ENCODE measurements around the gene ASB13.

Gene ASB13

GRCh38 chr10:5666008-5666840 lies at the start of gene ASB13:
ASB13 (minus strand) TSS chr10:5666595; CDS start chr10:5666551, 44 bp downstream.
- no peak for DNase-seq

GRCh38 chr10:5711642-5712041 lies 45.2 kb upstream of the ASB13 start:
- DNase-seq = no peak

- DNase-seq = no peak
Measured at GRCh38 chr10:5710859-5711258, 44.5 kb upstream of the ASB13 start.

DNA sequence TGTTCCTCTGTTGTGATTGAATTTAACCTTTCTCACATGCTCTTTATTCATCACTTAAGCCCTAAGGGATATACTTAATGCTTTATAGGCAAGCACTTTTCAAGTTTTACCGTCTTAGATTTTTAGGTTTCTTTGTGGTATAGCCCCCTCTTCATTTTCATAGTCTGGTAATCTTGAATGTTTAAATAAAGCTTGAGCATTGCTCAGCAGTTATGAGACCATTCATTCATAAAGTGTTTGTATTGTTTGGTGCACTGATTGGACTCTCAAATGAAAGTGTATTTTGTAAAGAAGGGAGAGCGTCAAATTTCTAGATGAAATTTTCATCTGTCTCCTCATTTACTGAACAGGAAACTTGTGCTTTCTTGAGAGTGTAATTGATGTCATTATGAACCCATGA lies 43.5 kb upstream of the ASB13 start:
- no peak for DNase-seq

DNA sequence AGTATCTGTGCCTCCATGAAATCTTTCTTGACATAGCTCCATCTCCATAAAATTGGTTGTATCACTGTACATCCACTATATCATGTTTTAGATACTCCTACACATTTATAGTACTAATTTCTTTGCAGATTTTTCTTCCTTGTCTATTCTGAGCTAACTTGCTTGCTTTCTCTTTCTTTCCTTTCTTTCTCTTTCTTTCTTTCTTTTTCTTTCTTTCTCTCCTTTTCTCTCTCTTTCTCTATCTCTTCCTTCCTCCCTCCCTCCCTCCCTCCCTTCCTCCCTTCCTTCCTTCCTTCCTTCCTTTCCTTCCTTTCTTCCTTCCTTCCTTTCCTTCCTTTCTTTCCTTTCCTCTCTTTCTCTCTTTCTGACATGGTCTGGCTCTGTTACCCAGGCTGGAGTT lies 42.0 kb upstream of the ASB13 start:
- no peak for DNase-seq

- no peak for DNase-seq
Measured at GRCh38 chr10:5698062-5698461, 31.7 kb upstream of the ASB13 start.

- no peak for DNase-seq
Measured at GRCh38 chr10:5697342-5697741, 30.9 kb upstream of the ASB13 start.

GRCh38 chr10:5694573-5694972 lies 28.2 kb upstream of the ASB13 start:
- no peak for DNase-seq

- no peak for DNase-seq
Measured at GRCh38 chr10:5692461-5693358, 26.3 kb upstream of the ASB13 start.

- no peak for DNase-seq
Measured at GRCh38 chr10:5691786-5692185, 25.4 kb upstream of the ASB13 start.

DNA sequence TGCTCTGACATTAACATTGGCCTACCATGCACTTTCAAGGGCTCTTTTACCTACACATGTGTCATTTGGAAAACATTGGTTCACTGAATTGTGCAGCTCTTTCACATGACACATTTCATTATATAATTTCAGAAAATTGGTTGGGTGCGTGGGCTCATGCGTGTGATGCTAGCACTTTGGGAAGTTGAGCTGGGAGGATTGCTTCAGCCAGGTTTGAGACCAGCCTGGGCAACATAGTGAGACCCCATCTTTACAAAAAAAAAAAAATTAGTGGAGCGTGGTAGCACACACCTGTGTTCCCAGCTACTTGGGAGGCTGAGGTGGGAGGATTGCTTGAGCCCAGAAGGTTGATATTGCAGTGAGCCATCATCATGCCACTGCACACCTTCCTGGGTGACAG lies 22.2 kb upstream of the ASB13 start:
- no peak for DNase-seq

GRCh38 chr10:5685764-5686240 lies 19.4 kb upstream of the ASB13 start:
- no peak for DNase-seq

- DNase-seq = no peak
Measured at GRCh38 chr10:5684971-5685763, 18.8 kb upstream of the ASB13 start.

DNA sequence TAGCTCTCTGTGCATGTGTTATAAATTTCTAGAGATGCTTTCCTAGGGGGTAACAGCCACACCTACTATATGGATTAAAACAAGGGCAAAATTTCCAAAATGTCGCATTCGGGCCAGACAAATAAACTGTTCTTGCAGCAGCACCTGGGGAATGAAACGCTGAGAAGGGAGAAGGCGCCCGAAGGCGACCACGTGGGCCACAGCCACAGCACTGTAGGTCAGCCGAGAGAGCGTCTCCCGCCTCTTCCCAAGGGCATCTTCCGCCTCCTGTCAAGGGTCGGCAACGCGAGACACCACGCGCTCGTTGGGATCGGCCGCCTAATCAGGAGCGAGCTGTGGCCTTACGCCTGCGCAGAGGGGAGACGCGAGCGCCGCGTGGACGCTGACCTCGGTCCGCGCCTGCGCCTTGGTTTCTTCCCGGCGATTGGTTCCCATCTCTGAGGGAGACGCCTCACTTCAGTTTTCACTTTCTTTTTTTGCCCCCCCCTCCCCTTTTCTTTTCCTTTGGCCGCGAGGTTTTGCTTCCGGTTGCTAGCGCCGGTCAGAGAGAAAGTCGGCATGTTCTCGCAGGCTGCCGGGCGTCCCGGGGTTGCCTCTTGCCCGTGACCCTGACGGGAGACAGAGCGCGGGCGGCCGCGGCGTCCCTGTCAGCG lies 18.0 kb upstream of the ASB13 start, which contains the start of gene TASOR2:
Gene TASOR2, plus strand, starts transcription at position 521 of the 653 bp plus-strand sequence. CDS start 35,805 bp downstream, outside the sequence.
- DNase-seq = peak; percentile 76

GRCh38 chr10:5683065-5683464 lies 16.7 kb upstream of the ASB13 start:
- no peak for DNase-seq

DNA sequence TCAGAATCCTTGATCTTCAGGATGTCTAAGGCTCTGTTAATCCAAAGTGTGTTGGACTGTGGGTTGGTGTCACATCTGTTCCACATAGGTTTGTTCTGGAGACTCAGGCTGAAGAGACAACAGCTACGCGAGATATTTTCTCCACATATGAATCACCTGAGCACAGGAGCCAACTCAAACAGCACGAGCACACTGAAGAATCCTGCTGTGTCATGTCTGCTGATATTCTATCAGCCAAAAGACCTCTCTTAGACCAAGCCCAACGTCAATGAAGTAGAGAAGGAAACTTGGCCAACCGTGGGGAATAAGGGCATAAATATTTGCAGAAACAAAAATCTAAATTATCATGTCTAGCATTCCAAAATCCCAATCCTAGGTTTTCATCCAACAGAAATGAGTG lies 15.5 kb upstream of the ASB13 start:
- no peak for DNase-seq

GRCh38 chr10:5679606-5680005 lies 13.2 kb upstream of the ASB13 start:
- no peak for DNase-seq

GRCh38 chr10:5679037-5679435 lies 12.6 kb upstream of the ASB13 start:
- no peak for DNase-seq

DNA sequence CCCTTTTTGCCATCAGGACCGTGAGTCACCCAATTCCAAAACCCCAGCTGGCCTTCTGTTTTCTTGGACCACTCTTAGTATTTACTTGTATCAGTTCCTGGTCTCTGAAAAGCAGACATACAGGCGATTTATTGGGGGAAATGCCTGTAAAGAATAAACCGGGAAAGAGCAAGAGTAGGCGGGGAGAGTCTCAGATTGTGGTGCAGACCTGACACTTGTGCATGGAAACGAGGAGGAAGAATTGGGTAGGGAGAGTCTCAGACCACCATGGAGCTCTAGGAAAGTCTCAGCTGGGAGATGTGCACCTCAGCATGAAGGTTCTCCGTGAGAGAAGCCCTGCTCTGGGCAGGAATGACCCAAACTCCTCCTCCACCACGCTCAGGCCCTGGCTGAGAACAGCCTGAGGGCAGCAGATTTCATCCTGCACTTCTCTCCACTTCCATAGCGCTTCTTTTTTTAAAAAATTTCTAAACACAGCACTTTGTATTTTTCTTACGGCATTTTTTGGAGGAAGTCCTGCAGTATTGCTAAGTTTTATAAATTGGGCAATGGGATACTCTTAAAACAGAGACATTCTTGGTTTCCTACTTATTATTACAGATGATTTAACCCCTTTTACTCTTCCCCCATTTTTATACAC lies 12.1 kb upstream of the ASB13 start:
- DNase-seq = no peak

DNA sequence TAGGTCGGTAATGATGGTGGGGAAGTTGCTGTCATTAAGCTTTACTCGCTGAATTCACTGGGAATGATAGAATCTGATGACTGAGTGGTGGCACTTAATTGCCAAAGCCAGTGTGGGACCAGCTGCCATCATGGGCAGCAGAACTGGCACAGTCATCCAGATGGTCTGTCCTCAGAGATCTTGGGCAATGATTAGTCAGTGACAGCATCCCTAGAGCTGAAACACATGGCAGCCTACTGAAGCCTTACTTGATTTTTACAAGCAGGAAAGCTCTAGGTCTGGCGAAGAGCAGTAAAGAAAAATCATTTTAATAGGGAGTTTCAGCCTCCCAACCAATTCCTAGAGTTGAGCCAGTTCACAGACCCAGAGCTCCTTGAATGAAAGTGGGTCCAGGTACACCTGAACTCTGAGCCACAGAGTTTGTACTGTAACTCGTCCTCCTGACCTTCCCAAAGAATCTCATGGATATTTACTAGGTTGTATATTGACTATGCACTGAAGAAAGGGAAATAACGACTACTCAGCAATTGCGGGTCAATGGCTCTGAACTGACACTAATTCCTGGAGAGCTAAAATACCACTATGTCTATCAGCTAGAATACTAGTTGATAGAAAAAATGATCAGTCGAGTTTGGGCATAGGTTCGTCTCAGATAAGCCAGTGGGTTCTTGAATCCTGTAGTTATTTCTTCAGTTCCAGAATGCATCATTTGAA lies 4.4 kb upstream of the ASB13 start:
- no peak for DNase-seq

- DNase-seq = no peak
Measured at GRCh38 chr10:5669604-5670003, 3.2 kb upstream of the ASB13 start.
